Astrocyte (in vitro differentiated cells and primary cell): ENCODE measurements around the gene TMEM63B. TPM values are rescaled to one million over a fixed set of nuclear protein-coding genes. Genes with fewer than 3 reads are reported as not detected.
"Not testable (repeated sequence)": the region's sequence is repeated elsewhere in the genome, so short reads cannot be mapped to it uniquely, and the experiment has no call there.

Experiments used
- DNase-seq: peaks from one replicate; pipeline ENCODE4 v3.0.0-alpha.2; 2010; ENCODE audit warnings: low read depth
- FAIRE-seq: peaks from 2 replicates; lab custom pipeline; 2011; peaks lifted over from hg19 to GRCh38; lab: Jason Lieb, UNC
- H2AFZ ChIP-seq: 2 replicates; pipeline ENCODE4 v1.6.0; 2012; ENCODE audit warnings: low read depth, low read length, inconsistent platforms
- H3K27ac ChIP-seq: 2 replicates; pipeline ENCODE4 v1.5.1; 2011; ENCODE audit warnings: low read depth, low read length, inconsistent platforms
- H3K27me3 ChIP-seq: 2 replicates; pipeline ENCODE4 v1.6.0; 2011; ENCODE audit warnings: low read length, inconsistent platforms; ENCODE audit not compliant: insufficient read depth
- H3K36me3 ChIP-seq: 2 replicates; pipeline ENCODE4 v1.5.1; 2011; ENCODE audit warnings: low read length, inconsistent platforms; ENCODE audit not compliant: insufficient read depth
- H3K4me1 ChIP-seq: 2 replicates; pipeline ENCODE4 v1.5.1; 2011; ENCODE audit warnings: low read length, inconsistent platforms; ENCODE audit not compliant: insufficient read depth
- H3K4me2 ChIP-seq: 2 replicates; pipeline ENCODE4 v1.6.0; 2012; ENCODE audit warnings: low read length, inconsistent platforms
- H3K4me3 ChIP-seq: 2 replicates; pipeline ENCODE4 v1.5.1; 2011; ENCODE audit warnings: low read depth, mild to moderate bottlenecking, low read length, inconsistent platforms; ENCODE audit not compliant: insufficient read depth
- H3K79me2 ChIP-seq: 2 replicates; pipeline ENCODE4 v1.6.0; 2012; ENCODE audit warnings: mild to moderate bottlenecking, low read length, inconsistent platforms; ENCODE audit not compliant: insufficient read depth
- H3K9ac ChIP-seq: 2 replicates; pipeline ENCODE4 v1.6.0; 2012; ENCODE audit warnings: mild to moderate bottlenecking, low read length, inconsistent platforms
- H3K9me3 ChIP-seq: 2 replicates; pipeline ENCODE4 v1.5.1; 2012; ENCODE audit warnings: low read depth, mild to moderate bottlenecking, low read length, inconsistent platforms; ENCODE audit not compliant: insufficient read depth
- H4K20me1 ChIP-seq: 2 replicates; pipeline ENCODE4 v1.6.0; 2012; ENCODE audit warnings: low read length, inconsistent platforms; ENCODE audit not compliant: insufficient read depth
- H3K27ac Mint-ChIP-seq: one replicate; pipeline ENCODE4 v1.8.0; 2021; ENCODE audit warnings: mild to moderate bottlenecking, mixed read lengths; ENCODE audit not compliant: unreplicated experiment
- H3K27me3 Mint-ChIP-seq: one replicate; pipeline ENCODE4 v1.8.0; 2021; ENCODE audit warnings: low read depth, mixed read lengths; ENCODE audit not compliant: unreplicated experiment
- H3K36me3 Mint-ChIP-seq: one replicate; pipeline ENCODE4 v1.8.0; 2021; ENCODE audit warnings: low read depth, mixed read lengths; ENCODE audit not compliant: unreplicated experiment
- H3K4me1 Mint-ChIP-seq: one replicate; pipeline ENCODE4 v1.8.0; 2021; ENCODE audit warnings: low read depth, mixed read lengths; ENCODE audit not compliant: unreplicated experiment
- H3K4me3 Mint-ChIP-seq: one replicate; pipeline ENCODE4 v1.8.0; 2021; ENCODE audit warnings: mild to moderate bottlenecking, moderate library complexity, mixed read lengths; ENCODE audit not compliant: unreplicated experiment
- H3K9me3 Mint-ChIP-seq: one replicate; pipeline ENCODE4 v1.8.0; 2021; ENCODE audit warnings: mild to moderate bottlenecking, mixed read lengths; ENCODE audit not compliant: unreplicated experiment
- EZH2 ChIP-seq: IDR thresholded peaks from 2 replicates; pipeline ENCODE4 v1.6.1; 2012; ENCODE audit warnings: mild to moderate bottlenecking, low read length, inconsistent platforms; ENCODE audit not compliant: insufficient read depth
- total RNA-seq: library from RNA; stranded (reverse); gene quantifications from 2 replicates; pipeline ENCODE4 v1.2.1, GENCODE V29; 2021
- TF ChIP-seq, protein P1 (sequence below): IDR thresholded peaks from 2 replicates; pipeline ENCODE4 v1.5.1; 2011; ENCODE audit warnings: low read depth, mild to moderate bottlenecking, inconsistent platforms, low read length, moderate library complexity; ENCODE audit not compliant: insufficient read depth

Gene TMEM63B
- total RNA-seq, 1 donor from 2014 or later = 86.6 TPM

DNA sequence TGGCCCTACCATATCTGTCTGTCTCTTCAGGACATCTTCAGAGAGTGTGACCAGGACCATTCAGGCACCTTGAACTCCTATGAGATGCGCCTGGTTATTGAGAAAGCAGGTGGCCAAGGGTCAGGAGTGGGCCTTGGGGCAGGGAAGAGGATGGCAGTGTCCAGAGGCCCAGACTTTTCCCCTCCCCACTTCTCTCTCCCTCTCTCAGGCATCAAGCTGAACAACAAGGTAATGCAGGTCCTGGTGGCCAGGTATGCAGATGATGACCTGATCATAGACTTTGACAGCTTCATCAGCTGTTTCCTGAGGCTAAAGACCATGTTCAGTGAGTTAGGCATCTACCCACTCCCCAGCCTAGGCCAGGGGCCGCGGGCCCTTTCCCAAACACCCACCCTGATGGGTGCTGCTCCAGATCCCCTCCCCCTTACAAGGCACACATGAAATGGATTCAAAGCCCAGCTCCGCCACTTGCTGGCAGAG lies 55.6 kb downstream of the TMEM63B start:
- Histone ChIP-seq H3K36me3 (no peaks in the 10 kb centered on the region), H3K79me2 (no peaks in the 10 kb centered on the region), H3K27ac (no peak overlapping the region), H3K4me1 (peaks cover 8% of the 10 kb centered on the region), H2AFZ (no peak overlapping the region), H3K9me3 (no peaks in the 10 kb centered on the region), H3K9ac (no peak overlapping the region), H3K4me2 (no peak overlapping the region), H3K4me3 (no peak overlapping the region), H3K27me3 (peaks cover 3% of the 10 kb centered on the region), H4K20me1 (no peaks in the 10 kb centered on the region)
- no peak overlapping the region for H3K27ac Mint-ChIP-seq
- peaks cover 3% of the 10 kb centered on the region for H3K9me3 Mint-ChIP-seq
- peaks cover 1% of the 10 kb centered on the region for H3K36me3 Mint-ChIP-seq
- DNase-seq (no peak), FAIRE-seq (no peak)
- H3K4me1 Mint-ChIP-seq = peaks cover 10% of the 10 kb centered on the region
- no peak overlapping the region for H3K4me3 Mint-ChIP-seq
- peaks cover 34% of the 10 kb centered on the region for H3K27me3 Mint-ChIP-seq
- TF ChIP-seq, protein P1, sequence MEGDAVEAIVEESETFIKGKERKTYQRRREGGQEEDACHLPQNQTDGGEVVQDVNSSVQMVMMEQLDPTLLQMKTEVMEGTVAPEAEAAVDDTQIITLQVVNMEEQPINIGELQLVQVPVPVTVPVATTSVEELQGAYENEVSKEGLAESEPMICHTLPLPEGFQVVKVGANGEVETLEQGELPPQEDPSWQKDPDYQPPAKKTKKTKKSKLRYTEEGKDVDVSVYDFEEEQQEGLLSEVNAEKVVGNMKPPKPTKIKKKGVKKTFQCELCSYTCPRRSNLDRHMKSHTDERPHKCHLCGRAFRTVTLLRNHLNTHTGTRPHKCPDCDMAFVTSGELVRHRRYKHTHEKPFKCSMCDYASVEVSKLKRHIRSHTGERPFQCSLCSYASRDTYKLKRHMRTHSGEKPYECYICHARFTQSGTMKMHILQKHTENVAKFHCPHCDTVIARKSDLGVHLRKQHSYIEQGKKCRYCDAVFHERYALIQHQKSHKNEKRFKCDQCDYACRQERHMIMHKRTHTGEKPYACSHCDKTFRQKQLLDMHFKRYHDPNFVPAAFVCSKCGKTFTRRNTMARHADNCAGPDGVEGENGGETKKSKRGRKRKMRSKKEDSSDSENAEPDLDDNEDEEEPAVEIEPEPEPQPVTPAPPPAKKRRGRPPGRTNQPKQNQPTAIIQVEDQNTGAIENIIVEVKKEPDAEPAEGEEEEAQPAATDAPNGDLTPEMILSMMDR = no peak
- TF ChIP-seq EZH2 = no peak

- H3K4me2 ChIP-seq = no peak overlapping the region
- H3K4me3 ChIP-seq = no peak overlapping the region
- H4K20me1 ChIP-seq = no peaks in the 10 kb centered on the region
- H3K27ac Mint-ChIP-seq = no peak overlapping the region
- FAIRE-seq (no peak), DNase-seq (no peak)
- no peak overlapping the region for H3K9ac ChIP-seq
- H3K27me3 Mint-ChIP-seq = peaks cover 34% of the 10 kb centered on the region
- no peak overlapping the region for H3K27ac ChIP-seq
- no peaks in the 10 kb centered on the region for H3K9me3 ChIP-seq
- H3K4me1 ChIP-seq = peaks cover 3% of the 10 kb centered on the region
- no peak overlapping the region for H2AFZ ChIP-seq
- no peaks in the 10 kb centered on the region for H3K9me3 Mint-ChIP-seq
- peaks cover 1% of the 10 kb centered on the region for H3K36me3 Mint-ChIP-seq
- no peaks in the 10 kb centered on the region for H3K79me2 ChIP-seq
- peaks cover 3% of the 10 kb centered on the region for H3K27me3 ChIP-seq
- H3K4me3 Mint-ChIP-seq = no peak overlapping the region
- no peak for TF ChIP-seq EZH2
- TF ChIP-seq, protein P1 = no peak
- H3K36me3 ChIP-seq = no peaks in the 10 kb centered on the region
- H3K4me1 Mint-ChIP-seq = peaks cover 6% of the 10 kb centered on the region
These were observed 56.4 kb downstream of the TMEM63B start for GRCh38 chr6:44183783-44184182.

DNA sequence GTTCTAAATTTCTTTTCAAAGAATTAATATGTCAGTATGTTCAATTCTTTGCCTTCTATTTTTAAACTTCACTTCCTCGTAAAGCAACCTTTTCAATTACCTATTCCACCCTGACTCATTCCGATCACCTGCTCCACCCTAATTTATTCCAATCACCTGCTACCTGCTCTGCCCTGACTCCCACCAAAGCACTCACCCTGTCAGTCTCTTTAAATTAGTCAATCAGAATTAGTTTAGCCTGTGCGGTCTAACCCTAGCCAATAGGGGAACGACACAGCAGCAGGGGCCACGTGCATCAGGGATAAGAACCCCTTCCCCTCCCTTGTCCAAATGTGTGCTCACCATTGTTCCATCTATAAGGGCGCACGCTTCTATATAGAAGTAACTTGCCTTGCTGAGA lies 58.0 kb downstream of the TMEM63B start:
- not testable (repeated sequence) for DNase-seq, H3K27ac Mint-ChIP-seq, H2AFZ ChIP-seq, H3K4me3 ChIP-seq, H3K36me3 Mint-ChIP-seq, H3K9me3 ChIP-seq, H3K4me3 Mint-ChIP-seq, H3K36me3 ChIP-seq, H4K20me1 ChIP-seq, H3K27ac ChIP-seq, H3K79me2 ChIP-seq, H3K4me1 ChIP-seq, H3K9ac ChIP-seq, FAIRE-seq, H3K27me3 ChIP-seq, H3K4me1 Mint-ChIP-seq, H3K9me3 Mint-ChIP-seq, H3K4me2 ChIP-seq
- H3K27me3 Mint-ChIP-seq = peaks cover 31% of the 10 kb centered on the region
